HCT116 (cell line): ENCODE results near the gene EEF1AKMT2. TPM values are rescaled to one million over a fixed set of nuclear protein-coding genes. Genes with fewer than 3 reads are reported as not detected.

Source experiments
- total RNA-seq: library from RNA; stranded (reverse); gene quantifications from one replicate; pipeline ENCODE4 v1.2.1, GENCODE V29; 2021; ENCODE audit not compliant: unreplicated experiment

The EEF1AKMT2 gene
- total RNA-seq, 1 experiment from 2014 or later, result 39.6 TPM

Other genes starting within 250 kb of the EEF1AKMT2 start
- 19.6 TPM for gene FAM53B, start 47.5 kb downstream of the EEF1AKMT2 start, total RNA-seq
- 24.3 TPM for gene ABRAXAS2, start 9.9 kb upstream of the EEF1AKMT2 start, total RNA-seq
- 23.9 TPM for gene ZRANB1, start 150.2 kb upstream of the EEF1AKMT2 start, total RNA-seq